Activated CD4-positive, alpha-beta T cell treated with anti-CD3 and anti-CD28 coated beads for 1 hour (primary cell): ENCODE measurements around the gene GALNT18.

Experiments used
- DNase-seq: peaks from one replicate; pipeline ENCODE4 v3.0.0-alpha.2; 2020

Gene GALNT18

DNA sequence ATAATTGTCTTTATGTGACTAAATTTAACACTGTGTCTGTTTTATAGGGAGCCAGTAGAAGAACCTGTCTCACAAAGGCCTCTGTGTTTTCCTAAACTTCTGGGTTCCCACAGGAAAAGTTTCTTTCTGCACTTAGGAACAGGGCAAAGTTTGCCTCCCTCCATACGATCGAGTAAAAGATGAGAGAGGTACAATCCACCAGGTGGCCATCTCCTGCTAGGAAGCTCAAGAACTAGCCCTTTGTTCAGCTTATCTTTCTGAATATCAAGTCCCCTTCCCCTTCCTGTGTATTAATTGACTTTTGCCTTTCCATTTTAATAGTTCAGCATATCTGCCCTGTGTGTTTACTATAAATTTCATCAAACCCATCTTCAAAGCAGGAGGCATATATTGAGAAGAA is 286.8 kb downstream of the GALNT18 start:
- DNase-seq: no peak

DNA sequence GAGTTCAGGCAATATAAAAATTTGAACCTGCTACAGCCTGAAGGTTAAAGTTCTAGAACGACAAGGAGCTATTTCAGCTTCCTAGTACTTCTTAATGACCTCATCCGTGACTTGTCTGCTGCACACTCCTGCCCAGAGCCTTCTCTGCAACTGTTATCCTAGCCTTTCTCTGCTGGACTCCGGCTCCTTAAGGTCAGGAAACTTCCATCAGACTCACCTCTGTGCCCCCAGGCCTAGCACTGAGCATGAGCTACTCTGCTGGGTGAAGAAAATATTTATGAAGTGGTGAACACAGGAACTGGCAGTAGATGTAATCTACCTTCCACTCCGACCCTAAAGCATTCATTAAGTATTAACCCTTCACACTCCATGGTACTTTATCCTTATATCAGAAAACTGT is 287.2 kb downstream of the GALNT18 start:
- DNase-seq: no peak

GRCh38 chr11:11332141-11332710 is 289.6 kb downstream of the GALNT18 start:
- no peak for DNase-seq

- DNase-seq: no peak
Observed at GRCh38 chr11:11329062-11329806, 292.6 kb downstream of the GALNT18 start.

- DNase-seq: no peak
Observed at GRCh38 chr11:11324090-11324489, 297.7 kb downstream of the GALNT18 start.

- DNase-seq: no peak
Observed at GRCh38 chr11:11322101-11322500, 299.7 kb downstream of the GALNT18 start.

DNA sequence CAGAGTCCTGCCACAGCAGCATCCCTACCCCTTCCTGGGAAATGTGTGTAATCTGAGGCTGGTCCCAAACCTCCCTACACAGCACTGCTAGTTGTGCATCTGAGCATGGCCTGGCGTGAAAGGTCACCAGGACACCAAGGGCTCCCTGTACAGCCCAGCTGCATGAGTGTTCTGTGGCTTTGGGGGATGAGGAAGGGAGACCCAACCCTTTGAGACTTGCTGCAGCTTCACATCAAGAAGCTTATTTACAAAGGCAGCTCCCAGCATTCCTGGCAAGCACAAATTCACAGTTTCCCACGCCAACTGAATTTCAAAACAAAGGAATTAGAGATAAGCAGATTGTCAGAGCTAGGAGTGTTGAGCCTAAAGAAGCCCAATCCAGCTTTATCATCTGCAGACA is 301.0 kb downstream of the GALNT18 start:
- DNase-seq: no peak

DNA sequence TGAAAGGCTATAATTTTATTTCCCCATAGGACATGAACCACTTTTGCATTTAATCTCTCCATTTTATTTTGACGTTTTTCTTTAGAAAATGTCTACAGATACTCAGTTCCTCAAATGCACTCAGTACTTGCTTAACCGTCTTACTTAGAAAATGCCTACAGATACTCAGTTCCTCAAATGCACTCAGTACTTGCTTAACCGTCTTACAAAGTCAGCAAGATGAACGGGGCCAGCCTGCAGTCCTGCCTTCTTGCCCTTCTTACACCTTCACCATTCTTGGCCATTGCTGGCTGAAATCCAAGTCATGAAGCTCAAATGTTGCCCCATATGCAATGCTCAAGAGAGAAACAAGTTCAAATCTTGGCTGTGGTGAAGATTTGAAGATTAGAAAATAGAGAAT is 302.8 kb downstream of the GALNT18 start:
- DNase-seq: no peak

DNA sequence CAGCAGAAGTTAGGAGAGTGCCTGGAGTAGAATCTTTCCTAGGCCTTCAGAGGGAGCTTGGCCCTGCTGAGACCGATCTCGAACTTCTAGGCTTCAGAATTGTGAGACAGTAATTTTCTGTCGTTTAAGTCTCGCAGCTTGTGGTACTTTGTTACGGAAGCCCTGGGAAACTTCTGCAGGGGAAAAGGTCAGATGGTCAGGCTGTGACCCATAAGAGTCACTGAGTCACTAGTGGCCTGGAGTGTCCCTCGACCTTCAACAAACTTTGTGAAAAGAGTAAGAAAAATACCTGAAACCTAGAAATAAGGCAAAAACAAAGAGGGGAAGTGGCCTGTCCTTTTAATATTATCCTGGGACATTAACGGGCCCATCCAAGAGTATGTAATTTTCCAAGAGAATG is 303.3 kb downstream of the GALNT18 start:
- DNase-seq: no peak

DNA sequence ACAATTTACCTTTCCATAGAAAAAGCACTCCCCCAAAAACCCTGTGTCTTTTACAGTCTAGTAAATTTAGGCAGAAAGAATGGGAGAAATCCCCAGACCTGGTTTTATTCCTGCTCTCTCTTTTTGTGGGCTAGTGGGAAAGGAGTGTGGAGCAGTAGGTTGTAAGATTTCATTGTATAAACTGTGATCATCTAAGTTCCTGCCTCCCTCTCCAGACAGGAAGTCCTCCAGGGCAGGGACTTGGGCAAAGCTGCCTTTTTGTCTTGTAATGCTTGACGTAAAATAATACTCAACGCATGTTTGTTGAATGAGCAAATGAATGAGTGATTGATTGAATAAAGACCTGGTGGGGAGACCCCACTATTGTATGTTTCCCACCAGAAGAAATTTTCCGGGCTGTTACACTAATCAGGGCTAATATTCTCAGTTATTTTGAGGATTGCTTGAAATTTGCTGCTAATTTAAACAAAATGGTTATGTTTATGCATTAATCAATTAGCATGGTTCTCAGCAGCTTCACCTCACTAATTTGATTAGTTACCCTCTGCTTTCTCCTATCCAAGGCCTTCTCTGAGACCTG is 305.1 kb downstream of the GALNT18 start:
- no peak for DNase-seq

- no peak for DNase-seq
Observed at GRCh38 chr11:11313902-11314692, 307.7 kb downstream of the GALNT18 start.

- DNase-seq: no peak
Observed at GRCh38 chr11:11313426-11313825, 308.4 kb downstream of the GALNT18 start.

GRCh38 chr11:11312738-11313137 is 309.1 kb downstream of the GALNT18 start:
- no peak for DNase-seq

- no peak for DNase-seq
Observed at GRCh38 chr11:11311169-11311568, 310.6 kb downstream of the GALNT18 start.

GRCh38 chr11:11309906-11310305 is 311.9 kb downstream of the GALNT18 start:
- no peak for DNase-seq

- DNase-seq: no peak
Observed at GRCh38 chr11:11308249-11308648, 313.6 kb downstream of the GALNT18 start.

DNA sequence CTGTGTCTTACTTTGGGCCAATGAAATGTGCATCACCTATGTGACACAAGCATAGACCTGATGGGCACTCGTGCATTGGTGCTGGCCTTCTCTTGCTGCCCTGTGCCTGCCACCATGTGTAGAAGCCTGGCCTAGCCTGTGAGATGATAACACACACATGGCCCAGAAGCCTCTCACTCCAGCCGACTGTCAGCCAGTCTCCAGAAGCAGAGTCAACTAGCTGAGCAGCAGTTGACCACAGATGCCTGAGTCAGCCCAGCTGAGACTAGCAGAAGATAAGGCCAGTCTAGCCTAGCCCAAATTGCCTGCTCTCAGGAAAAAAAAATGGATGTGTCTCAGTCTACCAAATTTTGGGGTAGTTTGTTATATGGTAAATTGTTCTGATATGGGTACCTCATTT is 314.9 kb downstream of the GALNT18 start:
- DNase-seq: no peak

- DNase-seq: no peak
Observed at GRCh38 chr11:11304550-11304949, 317.3 kb downstream of the GALNT18 start.

- DNase-seq: no peak
Observed at GRCh38 chr11:11302565-11302964, 319.2 kb downstream of the GALNT18 start.

DNA sequence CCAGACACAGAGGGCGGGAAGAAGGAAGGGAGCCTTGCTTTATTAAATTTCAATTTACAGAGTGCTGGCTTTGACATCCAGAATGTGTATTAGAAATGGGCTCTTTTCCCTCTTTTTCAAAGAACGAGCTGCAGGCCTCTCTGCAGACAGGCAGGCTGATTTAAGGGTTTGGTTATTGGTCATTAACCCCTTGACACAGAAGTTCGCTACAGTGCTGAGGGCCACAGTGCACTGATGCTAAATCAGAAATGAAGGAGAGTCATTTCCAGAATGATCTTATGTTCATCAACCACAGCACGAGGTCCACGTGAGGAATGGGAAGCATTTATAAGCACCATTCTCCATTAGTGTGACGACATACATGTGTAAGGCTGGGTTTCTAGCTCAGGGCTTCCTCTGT is 320.6 kb downstream of the GALNT18 start:
- no peak for DNase-seq

DNA sequence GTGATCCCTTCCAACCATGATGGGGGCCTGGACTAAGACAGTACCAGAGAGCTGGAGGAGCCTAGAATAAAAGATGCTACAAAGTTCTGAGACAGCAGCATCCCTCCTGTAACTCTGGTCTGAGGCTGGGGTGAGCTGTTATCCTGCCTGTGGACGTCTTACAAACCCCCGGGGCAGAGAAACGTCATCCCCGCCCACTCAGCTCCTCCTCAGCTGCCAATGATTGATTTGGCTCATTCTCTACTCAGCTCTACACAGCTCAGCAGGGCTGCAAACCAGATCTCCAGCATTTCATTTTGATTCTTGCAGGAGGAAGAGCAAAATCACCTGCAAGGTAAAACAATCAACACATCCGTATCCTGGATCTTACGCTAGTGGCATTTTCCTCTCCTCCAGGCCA is 324.2 kb downstream of the GALNT18 start:
- DNase-seq: no peak

DNA sequence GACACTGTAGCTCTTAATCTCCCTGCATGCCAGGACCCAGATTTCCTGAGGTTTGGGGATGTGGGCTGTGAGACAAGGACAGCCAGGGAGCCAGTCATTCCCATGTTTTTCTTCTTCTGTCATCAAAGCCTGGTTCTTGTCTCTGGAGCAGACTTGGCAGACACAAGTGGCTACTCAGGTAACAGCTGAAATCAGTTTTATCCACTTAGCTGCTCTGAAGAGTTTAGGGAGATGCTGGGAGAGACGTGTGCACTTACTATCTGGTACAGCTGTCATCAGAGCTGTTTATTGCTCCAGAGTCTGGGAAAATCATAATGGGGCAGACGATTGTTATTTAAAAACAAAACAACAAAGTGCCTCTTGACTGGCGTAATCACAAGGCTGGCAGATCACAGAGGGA is 325.4 kb downstream of the GALNT18 start:
- no peak for DNase-seq

DNA sequence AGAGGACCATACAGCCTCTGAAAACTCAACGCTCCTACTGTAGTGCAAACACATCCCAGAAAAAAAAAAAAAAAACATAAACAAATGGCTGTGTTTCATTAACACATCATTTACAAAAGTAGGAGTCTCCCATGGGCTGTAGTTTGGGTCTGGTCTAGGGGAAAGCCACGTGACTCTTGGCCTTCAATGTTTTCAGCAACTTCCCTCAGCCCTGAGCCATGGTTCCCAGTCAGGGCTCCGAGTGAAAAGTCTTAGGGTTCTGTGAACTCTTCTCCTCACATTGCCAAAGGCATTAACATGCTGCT is 327.3 kb downstream of the GALNT18 start:
- no peak for DNase-seq
